ENCODE data around the gene SLC23A2.
"Not testable (repeated sequence)": the region's sequence is repeated elsewhere in the genome, so short reads cannot be mapped to it uniquely, and the experiment has no call there.

SLC23A2 gene

GRCh38 chr20:4898282-4899244 lies 102.7 kb downstream of the SLC23A2 start:
- no peak for DNase-seq

DNA sequence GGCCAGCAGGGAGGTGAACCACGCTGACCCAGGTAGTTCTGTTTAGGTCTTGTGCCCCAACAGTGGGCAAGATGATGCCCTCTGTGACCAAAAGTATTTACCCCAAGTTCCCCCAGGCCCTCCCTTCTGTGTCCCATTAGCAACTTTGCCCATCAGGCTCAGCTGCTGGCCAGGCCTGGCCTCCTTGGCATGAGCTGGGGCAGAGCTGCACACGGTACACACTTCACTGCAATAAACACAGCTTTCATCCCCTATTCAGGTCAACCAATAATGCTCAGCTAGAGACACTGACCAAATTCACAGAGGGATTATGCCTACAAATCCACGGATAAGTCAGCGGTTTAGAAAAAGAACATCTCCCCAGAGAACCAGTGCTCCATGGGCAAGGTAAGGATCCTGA lies 103.7 kb downstream of the SLC23A2 start:
- DNase-seq = no peak

- no peak for DNase-seq
Observed at GRCh38 chr20:4896971-4897497, 104.3 kb downstream of the SLC23A2 start.

GRCh38 chr20:4896119-4896702 lies 105.1 kb downstream of the SLC23A2 start:
- no peak for DNase-seq

DNA sequence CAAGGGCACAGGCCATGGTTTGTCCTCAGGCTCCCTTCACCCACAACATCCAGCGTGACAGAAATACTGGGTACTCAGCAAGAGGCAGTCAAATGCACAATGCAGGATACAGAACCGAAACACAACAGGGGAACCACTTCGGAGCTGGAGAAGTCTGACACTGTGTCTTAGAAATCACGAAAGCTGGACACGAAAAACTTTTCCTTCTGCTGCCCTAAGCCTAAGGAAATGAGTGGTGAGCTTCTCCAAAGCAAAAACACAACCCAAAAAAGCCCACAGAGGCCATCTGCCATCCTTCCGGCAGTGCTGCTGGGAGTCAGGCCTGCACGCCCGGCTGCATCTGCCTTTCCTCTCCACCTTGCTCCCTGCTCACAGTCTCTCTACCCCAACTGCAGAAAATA lies 106.3 kb downstream of the SLC23A2 start:
- DNase-seq = no peak

DNA sequence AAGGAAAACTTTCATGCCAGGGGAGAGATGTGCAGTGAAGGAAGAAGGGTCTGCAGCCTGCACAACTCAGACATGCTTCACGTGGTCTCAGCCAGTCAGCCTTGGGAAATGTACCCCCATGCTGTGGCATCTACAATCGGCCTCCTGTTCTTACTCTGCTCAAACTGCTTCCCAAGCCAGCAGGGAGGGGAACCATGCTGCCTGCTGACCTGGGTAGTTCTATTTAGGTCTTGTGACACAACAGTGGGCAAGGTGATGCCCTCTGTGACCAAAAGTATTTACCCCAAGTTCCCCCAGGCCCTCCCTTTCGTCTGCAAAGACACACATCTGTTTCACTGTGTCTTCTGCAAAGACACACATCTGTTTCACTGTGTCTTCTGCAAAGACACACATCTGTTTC lies 106.9 kb downstream of the SLC23A2 start:
- no peak for DNase-seq

GRCh38 chr20:4893709-4894108 lies 107.6 kb downstream of the SLC23A2 start:
- DNase-seq = no peak

GRCh38 chr20:4891997-4892396 lies 109.3 kb downstream of the SLC23A2 start:
- DNase-seq = no peak

- no peak for DNase-seq
Observed at GRCh38 chr20:4891190-4891763, 110.0 kb downstream of the SLC23A2 start.

DNA sequence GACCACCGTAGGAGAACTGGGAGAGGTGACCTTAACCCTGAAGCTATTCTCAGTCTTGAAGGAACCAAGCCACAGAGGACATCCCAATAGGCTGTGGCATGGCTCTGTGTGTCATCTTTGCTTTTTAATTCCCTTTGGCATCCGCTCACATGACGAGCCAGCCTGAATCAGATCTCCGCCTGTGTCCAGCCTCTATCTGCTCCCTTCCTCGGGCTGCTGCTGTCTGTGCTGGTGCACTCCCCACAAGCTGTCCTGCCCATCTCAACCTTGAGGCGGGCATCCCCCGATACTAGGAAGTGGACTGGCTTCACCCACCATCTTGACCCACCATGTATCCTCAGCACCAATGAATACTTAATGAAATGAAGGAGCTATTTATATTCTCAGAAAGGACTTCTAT lies 111.9 kb downstream of the SLC23A2 start:
- DNase-seq = no peak

DNA sequence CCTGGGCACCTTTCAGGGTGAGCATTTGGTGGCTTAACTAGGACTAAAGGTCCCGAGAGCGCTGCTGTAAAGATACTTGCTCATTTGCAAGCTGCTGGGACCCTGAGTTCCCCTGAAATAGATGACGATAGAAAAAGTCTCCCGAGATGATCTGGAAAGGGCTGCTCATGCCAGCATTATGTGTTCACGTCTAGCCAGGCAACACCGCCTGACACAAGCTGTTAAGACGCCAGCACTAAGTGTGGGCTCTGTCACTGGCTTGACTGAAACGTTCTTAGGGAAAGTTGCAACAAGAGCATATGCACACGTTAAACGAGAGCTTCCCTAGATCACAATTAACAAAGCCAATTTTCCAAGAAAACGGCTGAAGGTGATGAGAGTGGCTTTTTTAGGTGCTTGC lies 113.7 kb downstream of the SLC23A2 start:
- no peak for DNase-seq

DNA sequence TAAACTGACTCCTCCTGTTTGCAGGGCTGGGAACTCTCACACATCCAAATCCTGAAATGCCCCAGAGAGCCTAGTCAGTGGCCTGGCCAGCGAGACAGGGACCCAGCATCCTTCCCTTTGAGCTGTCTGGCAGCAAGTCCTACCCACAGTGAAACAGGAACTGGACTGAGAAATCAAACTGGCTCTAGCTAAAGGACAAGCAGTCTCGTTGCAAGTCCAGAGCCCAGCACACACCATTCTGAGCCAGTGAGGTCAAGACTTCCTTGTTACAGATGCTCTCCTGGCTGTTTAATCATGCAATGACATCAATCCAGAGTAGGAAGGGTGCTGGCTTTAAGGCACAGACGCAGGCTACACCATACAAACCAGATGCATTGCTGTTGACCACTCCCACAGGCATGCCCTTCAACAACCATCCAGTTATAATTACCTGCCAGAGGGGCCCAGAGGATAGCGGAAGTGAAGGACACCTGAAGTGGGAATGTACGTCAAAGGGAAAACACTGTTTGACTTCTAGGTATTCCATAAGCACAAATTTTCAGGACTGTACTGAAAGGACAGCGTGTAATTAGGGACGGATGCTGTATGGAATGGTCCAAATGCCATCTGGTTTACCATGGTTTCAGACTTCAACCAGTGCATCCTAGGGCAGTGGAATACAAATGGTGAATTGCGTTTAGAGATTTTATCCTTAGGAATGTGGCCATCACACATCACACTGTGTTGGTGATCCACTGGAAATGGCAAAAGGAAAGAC lies 114.4 kb downstream of the SLC23A2 start:
- DNase-seq = no peak

- no peak for DNase-seq
Observed at GRCh38 chr20:4885877-4886276, 115.4 kb downstream of the SLC23A2 start.

- DNase-seq = no peak
Observed at GRCh38 chr20:4883546-4883945, 117.8 kb downstream of the SLC23A2 start.

- no peak for DNase-seq
Observed at GRCh38 chr20:4883051-4883450, 118.3 kb downstream of the SLC23A2 start.

- no peak for DNase-seq
Observed at GRCh38 chr20:4881006-4881730, 120.1 kb downstream of the SLC23A2 start.

GRCh38 chr20:4880051-4880450 lies 121.3 kb downstream of the SLC23A2 start:
- DNase-seq = no peak

GRCh38 chr20:4878099-4878498 lies 123.2 kb downstream of the SLC23A2 start:
- DNase-seq = not testable (repeated sequence)

DNA sequence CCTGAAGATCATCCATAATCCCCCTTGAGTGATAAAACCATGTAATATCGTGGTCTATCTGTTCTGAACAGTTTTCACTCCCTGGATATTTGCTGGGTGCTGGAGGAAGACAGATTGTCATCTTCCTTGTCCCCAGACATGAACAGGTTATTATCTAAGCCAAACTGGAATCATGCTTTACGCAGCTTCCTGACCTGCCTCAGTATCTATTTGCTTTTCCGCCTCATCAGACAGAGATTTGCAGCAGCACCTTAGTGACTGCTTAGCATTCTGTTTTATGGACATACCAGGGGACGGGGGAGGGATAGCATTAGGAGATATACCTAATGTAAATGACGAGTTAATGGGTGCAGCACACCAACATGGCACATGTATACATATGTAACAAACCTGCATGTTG lies 124.6 kb downstream of the SLC23A2 start:
- no peak for DNase-seq

- no peak for DNase-seq
Observed at GRCh38 chr20:4876301-4876700, 125.0 kb downstream of the SLC23A2 start.

DNA sequence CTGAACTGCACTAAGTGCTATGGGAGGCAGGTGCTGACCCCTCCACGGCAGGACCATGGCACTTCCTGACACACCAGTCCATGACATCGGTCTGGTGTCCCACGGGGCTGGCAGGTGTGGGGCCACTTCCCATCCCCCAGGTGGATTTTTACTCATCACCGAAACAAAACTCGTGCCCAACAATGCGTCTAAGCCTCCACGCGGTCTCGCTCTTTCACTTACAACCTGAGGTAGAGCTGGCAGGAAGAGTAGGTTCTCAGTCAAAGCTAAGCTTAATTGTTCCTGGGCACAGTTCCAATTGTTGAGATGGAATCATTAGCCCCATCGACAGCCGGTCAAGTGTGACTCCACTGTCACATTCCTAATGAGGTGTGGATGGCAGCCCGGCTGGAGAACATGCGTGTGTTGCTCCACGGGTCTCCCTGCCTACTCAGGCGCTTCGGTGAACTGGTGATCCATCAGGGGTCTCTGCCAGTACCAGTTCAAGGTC lies 125.7 kb downstream of the SLC23A2 start:
- peak; percentile 85 for DNase-seq

DNA sequence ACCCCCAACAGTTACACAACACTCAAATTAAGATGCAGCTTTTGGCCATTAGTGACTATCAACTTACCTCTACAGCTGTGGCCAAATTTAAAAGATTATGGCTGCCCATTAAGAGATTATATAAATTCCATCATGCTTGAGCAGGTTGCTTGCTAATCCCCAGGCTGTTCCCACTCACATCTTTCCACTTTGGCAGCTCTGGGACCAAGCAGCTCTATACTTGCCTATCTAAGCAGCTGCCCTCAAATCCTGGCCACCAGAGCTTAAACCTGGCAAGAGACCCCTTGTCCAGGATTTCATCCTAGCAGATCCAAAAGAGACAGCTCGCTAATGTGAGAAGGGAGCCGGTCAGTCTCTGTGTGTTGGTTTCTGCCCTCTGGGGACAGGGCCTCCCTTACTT lies 127.9 kb downstream of the SLC23A2 start:
- no peak for DNase-seq
